Stimulated activated memory B cell treated with anti-CD40 and anti-IgM and Interleukin-4, amounts not matched to agents 10 μg/mL and 1 μg/mL and 100 μg/mL, for 72 hours (primary cell): ENCODE results near the gene SLC24A4.

Experiments
- ATAC-seq: fragments of 150-1000 bp; cut with Tn5 transposase; 2 replicates; pipeline ENCODE4 v1.10.0; 2021
- H3K27ac Mint-ChIP-seq: one replicate; pipeline ENCODE4 v1.8.0; 2022; ENCODE audit warnings: mild to moderate bottlenecking, mixed read lengths
- H3K27me3 Mint-ChIP-seq: one replicate; pipeline ENCODE4 v1.8.0; 2022; ENCODE audit warnings: mixed read lengths
- H3K36me3 Mint-ChIP-seq: one replicate; pipeline ENCODE4 v1.8.0; 2022; ENCODE audit warnings: mixed read lengths
- H3K4me1 Mint-ChIP-seq: one replicate; pipeline ENCODE4 v1.8.0; 2022; ENCODE audit warnings: mixed read lengths
- H3K4me3 Mint-ChIP-seq: one replicate; pipeline ENCODE4 v1.8.0; 2022; ENCODE audit warnings: mild to moderate bottlenecking, moderate library complexity, mixed read lengths
- H3K9me3 Mint-ChIP-seq: one replicate; pipeline ENCODE4 v1.8.0; 2022; ENCODE audit warnings: mixed read lengths

SLC24A4 gene

GRCh38 chr14:92416544-92416943, 93.6 kb downstream of the SLC24A4 start:
- no peak overlapping the region for H3K27ac Mint-ChIP-seq
- ATAC-seq: no peak

GRCh38 chr14:92417759-92418158, 94.8 kb downstream of the SLC24A4 start:
- Mint-ChIP-seq H3K4me1 (peaks cover 9% of the 10 kb centered on the region), H3K27ac (no peak overlapping the region)
- no peak for ATAC-seq

More at GRCh38 chr14:92416544-92416943, 93.6 kb downstream of the SLC24A4 start:
- H3K9me3 Mint-ChIP-seq: peaks cover 2% of the 10 kb centered on the region
- H3K4me3 Mint-ChIP-seq: no peak overlapping the region
- peaks cover 9% of the 10 kb centered on the region for H3K4me1 Mint-ChIP-seq
- no peaks in the 10 kb centered on the region for H3K36me3 Mint-ChIP-seq
- peaks cover 15% of the 10 kb centered on the region for H3K27me3 Mint-ChIP-seq

GRCh38 chr14:92421751-92422150, 98.8 kb downstream of the SLC24A4 start:
- Mint-ChIP-seq H3K36me3 (no peaks in the 10 kb centered on the region), H3K27ac (no peak overlapping the region), H3K4me3 (no peak overlapping the region), H3K27me3 (no peaks in the 10 kb centered on the region), H3K4me1 (peaks cover 8% of the 10 kb centered on the region), H3K9me3 (no peaks in the 10 kb centered on the region)
- no peak for ATAC-seq

More at GRCh38 chr14:92417759-92418158, 94.8 kb downstream of the SLC24A4 start:
- H3K36me3 Mint-ChIP-seq: no peaks in the 10 kb centered on the region
- H3K27me3 Mint-ChIP-seq: peaks cover 11% of the 10 kb centered on the region
- H3K4me3 Mint-ChIP-seq: no peak overlapping the region
- H3K9me3 Mint-ChIP-seq: peaks cover 2% of the 10 kb centered on the region

- Mint-ChIP-seq H3K27ac (no peak overlapping the region), H3K4me1 (peaks cover 8% of the 10 kb centered on the region), H3K4me3 (no peak overlapping the region), H3K27me3 (no peaks in the 10 kb centered on the region), H3K9me3 (no peaks in the 10 kb centered on the region), H3K36me3 (no peaks in the 10 kb centered on the region)
- ATAC-seq: no peak
These were observed 102.1 kb downstream of the SLC24A4 start for GRCh38 chr14:92425101-92425500.

- Mint-ChIP-seq H3K4me3 (no peak overlapping the region), H3K36me3 (no peaks in the 10 kb centered on the region), H3K27ac (no peak overlapping the region), H3K27me3 (peaks cover 3% of the 10 kb centered on the region), H3K4me1 (peaks cover 8% of the 10 kb centered on the region), H3K9me3 (no peaks in the 10 kb centered on the region)
- peak; percentile 37 for ATAC-seq
These were observed 103.3 kb downstream of the SLC24A4 start for GRCh38 chr14:92426237-92426636.

GRCh38 chr14:92427096-92427495, 104.1 kb downstream of the SLC24A4 start:
- Mint-ChIP-seq H3K9me3 (no peaks in the 10 kb centered on the region), H3K4me1 (peaks cover 8% of the 10 kb centered on the region)

GRCh38 chr14:92430686-92431085, 107.7 kb downstream of the SLC24A4 start:
- H3K4me1 Mint-ChIP-seq: peaks cover 7% of the 10 kb centered on the region
- ATAC-seq: no peak
- peaks cover 2% of the 10 kb centered on the region for H3K9me3 Mint-ChIP-seq
- H3K36me3 Mint-ChIP-seq: no peaks in the 10 kb centered on the region
- H3K27ac Mint-ChIP-seq: peak overlapping the region; percentile 18
- H3K27me3 Mint-ChIP-seq: peaks cover 12% of the 10 kb centered on the region
- no peak overlapping the region for H3K4me3 Mint-ChIP-seq

More at GRCh38 chr14:92427096-92427495, 104.1 kb downstream of the SLC24A4 start:
- ATAC-seq: no peak
- H3K36me3 Mint-ChIP-seq: no peaks in the 10 kb centered on the region
- no peak overlapping the region for H3K4me3 Mint-ChIP-seq
- H3K27ac Mint-ChIP-seq: no peak overlapping the region
- peaks cover 12% of the 10 kb centered on the region for H3K27me3 Mint-ChIP-seq

- no peak for ATAC-seq
- H3K4me1 Mint-ChIP-seq: peaks cover 1% of the 10 kb centered on the region
- no peaks in the 10 kb centered on the region for H3K36me3 Mint-ChIP-seq
- H3K27ac Mint-ChIP-seq: peak overlapping the region; percentile 18
- peaks cover 12% of the 10 kb centered on the region for H3K27me3 Mint-ChIP-seq
- no peak overlapping the region for H3K4me3 Mint-ChIP-seq
- peaks cover 2% of the 10 kb centered on the region for H3K9me3 Mint-ChIP-seq
These were observed 108.3 kb downstream of the SLC24A4 start for GRCh38 chr14:92431199-92431725.

- Mint-ChIP-seq H3K9me3 (peaks cover 5% of the 10 kb centered on the region), H3K4me1 (peaks cover 7% of the 10 kb centered on the region), H3K27ac (no peak overlapping the region), H3K27me3 (peaks cover 12% of the 10 kb centered on the region), H3K4me3 (no peak overlapping the region), H3K36me3 (no peaks in the 10 kb centered on the region)
- ATAC-seq: no peak
These were observed 110.4 kb downstream of the SLC24A4 start for GRCh38 chr14:92433407-92433806.

- peaks cover 5% of the 10 kb centered on the region for H3K9me3 Mint-ChIP-seq
- H3K4me3 Mint-ChIP-seq: no peak overlapping the region
- H3K27ac Mint-ChIP-seq: no peak overlapping the region
- H3K36me3 Mint-ChIP-seq: no peaks in the 10 kb centered on the region
- no peak for ATAC-seq
- peaks cover 12% of the 10 kb centered on the region for H3K27me3 Mint-ChIP-seq
- H3K4me1 Mint-ChIP-seq: peaks cover 24% of the 10 kb centered on the region
These were observed 112.2 kb downstream of the SLC24A4 start for GRCh38 chr14:92435154-92435553.

- Mint-ChIP-seq H3K9me3 (peaks cover 8% of the 10 kb centered on the region), H3K27me3 (peaks cover 9% of the 10 kb centered on the region), H3K4me3 (no peak overlapping the region), H3K4me1 (peaks cover 31% of the 10 kb centered on the region), H3K27ac (no peak overlapping the region), H3K36me3 (peaks cover 4% of the 10 kb centered on the region)
- ATAC-seq: no peak
These were observed 113.3 kb downstream of the SLC24A4 start for GRCh38 chr14:92436115-92436776.

GRCh38 chr14:92437309-92437708, 114.3 kb downstream of the SLC24A4 start:
- Mint-ChIP-seq H3K4me3 (no peak overlapping the region), H3K36me3 (peaks cover 4% of the 10 kb centered on the region), H3K27me3 (peaks cover 10% of the 10 kb centered on the region), H3K9me3 (peaks cover 8% of the 10 kb centered on the region), H3K4me1 (peaks cover 42% of the 10 kb centered on the region), H3K27ac (no peak overlapping the region)
- ATAC-seq: no peak

- H3K4me1 Mint-ChIP-seq: peaks cover 47% of the 10 kb centered on the region
- peak; percentile 62 for ATAC-seq
- peaks cover 10% of the 10 kb centered on the region for H3K27me3 Mint-ChIP-seq
- peaks cover 4% of the 10 kb centered on the region for H3K36me3 Mint-ChIP-seq
- peaks cover 8% of the 10 kb centered on the region for H3K9me3 Mint-ChIP-seq
- H3K27ac Mint-ChIP-seq: no peak overlapping the region
- no peak overlapping the region for H3K4me3 Mint-ChIP-seq
These were observed 114.8 kb downstream of the SLC24A4 start for GRCh38 chr14:92437729-92438285.

- H3K27ac Mint-ChIP-seq: peak overlapping the region; percentile 52
- peaks cover 6% of the 10 kb centered on the region for H3K9me3 Mint-ChIP-seq
- ATAC-seq: peak; percentile 83
- peaks cover 48% of the 10 kb centered on the region for H3K4me1 Mint-ChIP-seq
- H3K27me3 Mint-ChIP-seq: peaks cover 10% of the 10 kb centered on the region
- H3K4me3 Mint-ChIP-seq: peak overlapping the region; percentile 53
- H3K36me3 Mint-ChIP-seq: peaks cover 4% of the 10 kb centered on the region
These were observed 116.8 kb downstream of the SLC24A4 start for GRCh38 chr14:92439537-92440344.

GRCh38 chr14:92440345-92441003, 117.5 kb downstream of the SLC24A4 start:
- H3K4me1 Mint-ChIP-seq: peaks cover 48% of the 10 kb centered on the region
- peaks cover 6% of the 10 kb centered on the region for H3K9me3 Mint-ChIP-seq
- no peak overlapping the region for H3K4me3 Mint-ChIP-seq
- H3K27ac Mint-ChIP-seq: peak overlapping the region; percentile 52
- ATAC-seq: no peak
- peaks cover 4% of the 10 kb centered on the region for H3K36me3 Mint-ChIP-seq
- H3K27me3 Mint-ChIP-seq: peaks cover 10% of the 10 kb centered on the region
